Ovary (tissue), 9 donors: ENCODE data around the gene PITPNC1. TPM values are rescaled to one million over a fixed set of nuclear protein-coding genes. Genes with fewer than 3 reads are reported as not detected.
"Not testable (repeated sequence)": the region's sequence is repeated elsewhere in the genome, so short reads cannot be mapped to it uniquely, and the experiment has no call there.

Experiments
- DNase-seq, 5 donors: peaks; one replicate each; pipeline ENCODE4 v3.0.0-alpha.2; 2019 to 2020
- H3K27ac ChIP-seq, 2 donors: fragments of 200-600 bp; one replicate each; pipeline versions ENCODE4 v1.5.1 to v1.8.0; 2019 to 2022
- H3K27me3 ChIP-seq: fragments of 200-600 bp; one replicate; pipeline ENCODE4 v1.8.0; 2022
- H3K36me3 ChIP-seq: fragments of 200-600 bp; sonication (generic); one replicate; pipeline ENCODE4 v1.5.1; 2019
- H3K4me1 ChIP-seq: one replicate; pipeline ENCODE4 v1.8.1; 2013; ENCODE audit warnings: mild to moderate bottlenecking, moderate library complexity; ENCODE audit not compliant: insufficient read depth
- H3K4me3 ChIP-seq: fragments of 200-600 bp; sonication (generic); one replicate; pipeline ENCODE4 v1.5.1; 2017
- H3K9me3 ChIP-seq, 2 donors: fragments of 200-600 bp in 1 of 2; sonication (generic) in 1 of 2; one replicate each; pipeline versions ENCODE4 v1.5.1 to v1.8.1; 2013 to 2019; ENCODE audit warnings: mild to moderate bottlenecking in 1 of 2, moderate library complexity in 1 of 2
- EP300 ChIP-seq: sonication (generic); formaldehyde crosslinking; IDR thresholded peaks from one replicate; pipeline ENCODE4 v1.6.1; 2017; ENCODE audit warnings: antibody characterized with exemption
- POLR2A ChIP-seq: fragments of 450-650 bp; IDR thresholded peaks from one replicate; pipeline ENCODE4 v1.6.1; 2017; ENCODE audit warnings: antibody characterized with exemption, mild to moderate bottlenecking, moderate library complexity
- WGBS, 3 donors: extraction: QIAGEN DNeasy Blood & Tissue Kit in 1 of 3; methylation state at CpG; one replicate each; pipeline versions ENCODE4 v1.1.5 to v1.1.7; 2013 to 2017; 5-methylcytosine and 5-hydroxymethylcytosine counted together
- intact Hi-C, 4 donors: fragments of 100-400 bp; cut with DNase I; formaldehyde crosslinking; loops; one replicate each; pipeline versions ENCODE4 v1.11.0 to v1.15.1; 2022 to 2023
- polyA plus RNA-seq, 2 donors: library from polyadenylated mRNA; stranded (reverse); fragments of 200-250 nt in 1 of 2; fragments of 350-450 nt in 1 of 2; fragmentation: Illumina TruSeq in 1 of 2; extraction: RNeasy Lipid Tissue Mini Kit (QIAGEN cat#74804) in 1 of 2; gene quantifications; one replicate each; pipeline ENCODE4 v1.2.3, GENCODE V29; 2013 to 2014
- total RNA-seq, 7 donors: library from RNA; depleted of rRNA in 2 of 7; stranded (reverse); fragments of >200 nt in 2 of 7; fragmentation: NEBNext Ultra II Directional in 3 of 7; extraction: Animal tissue kit (Norgen Biotek cat#: 25700) in 3 of 7; gene quantifications; one replicate each; pipeline versions ENCODE4 v1.1.0 to v1.2.4, GENCODE V29; 2016 to 2023
- TF ChIP-seq, protein P1 (sequence below), 3 donors: fragments of 450-650 bp in 2 of 3; fragments of 200-600 bp in 1 of 3; IDR thresholded peaks; one replicate each; pipeline versions ENCODE4 v1.5.1 to v1.8.0; 2016 to 2022; ENCODE audit warnings: antibody characterized with exemption in 3 of 3, mild to moderate bottlenecking in 1 of 3
- donor health status: DM: no; HTN: no; CAD: no; lungs with moderate emphysema.
- donor health status: DM: no; HTN: no; CAD: no.
- donor health status: Bipolar disorder and iron deficiency.
- donor health status: DM: yes; HTN: yes; CAD: no.
- donor health status: DM: no; HTN: no; CAD: no.
- donor health status: DM: yes; HTN: yes; CAD: no.

Gene PITPNC1
- total and polyA plus RNA-seq, 9 donors = 14.9 to 40.9 (median 23.8) TPM

DNA sequence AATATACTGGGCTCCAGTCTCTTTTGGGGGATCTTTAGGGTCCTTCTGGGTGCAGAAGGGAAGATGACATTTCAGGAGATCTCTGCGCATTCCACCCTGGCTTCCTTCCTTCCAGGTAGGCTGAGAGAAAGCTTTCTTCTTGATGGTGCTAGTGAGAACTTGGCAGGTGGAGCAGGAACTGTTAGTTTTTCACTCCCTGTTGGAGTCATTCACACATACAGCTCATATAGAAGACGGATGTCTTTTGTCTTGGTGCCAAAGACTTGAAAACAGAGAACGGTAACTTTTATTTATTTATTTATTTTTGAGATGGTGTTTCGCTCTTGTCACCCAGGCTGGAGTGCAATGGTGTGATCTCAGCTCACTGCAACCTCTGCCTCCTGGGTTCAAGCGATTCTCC, 43.9 kb downstream of the PITPNC1 start:
- WGBS, 3 donors = 80 to 87% (median 87%) methylated on average over 5 of the region's 5 CpGs
- DNase-seq = no peak
- H3K27me3 ChIP-seq = no peaks in the 10 kb centered on the region
- intact Hi-C loops = no loop called here
- TF ChIP-seq POLR2A = no peak
- TF ChIP-seq, protein P1, sequence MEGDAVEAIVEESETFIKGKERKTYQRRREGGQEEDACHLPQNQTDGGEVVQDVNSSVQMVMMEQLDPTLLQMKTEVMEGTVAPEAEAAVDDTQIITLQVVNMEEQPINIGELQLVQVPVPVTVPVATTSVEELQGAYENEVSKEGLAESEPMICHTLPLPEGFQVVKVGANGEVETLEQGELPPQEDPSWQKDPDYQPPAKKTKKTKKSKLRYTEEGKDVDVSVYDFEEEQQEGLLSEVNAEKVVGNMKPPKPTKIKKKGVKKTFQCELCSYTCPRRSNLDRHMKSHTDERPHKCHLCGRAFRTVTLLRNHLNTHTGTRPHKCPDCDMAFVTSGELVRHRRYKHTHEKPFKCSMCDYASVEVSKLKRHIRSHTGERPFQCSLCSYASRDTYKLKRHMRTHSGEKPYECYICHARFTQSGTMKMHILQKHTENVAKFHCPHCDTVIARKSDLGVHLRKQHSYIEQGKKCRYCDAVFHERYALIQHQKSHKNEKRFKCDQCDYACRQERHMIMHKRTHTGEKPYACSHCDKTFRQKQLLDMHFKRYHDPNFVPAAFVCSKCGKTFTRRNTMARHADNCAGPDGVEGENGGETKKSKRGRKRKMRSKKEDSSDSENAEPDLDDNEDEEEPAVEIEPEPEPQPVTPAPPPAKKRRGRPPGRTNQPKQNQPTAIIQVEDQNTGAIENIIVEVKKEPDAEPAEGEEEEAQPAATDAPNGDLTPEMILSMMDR (IDR thresholded peaks at IDR 0.05) = no peak
- TF ChIP-seq EP300 = no peak
- no peaks in the 10 kb centered on the region for H3K36me3 ChIP-seq
- no peaks in the 10 kb centered on the region for H3K9me3 ChIP-seq
- H3K4me3 ChIP-seq = no peak overlapping the region
- H3K27ac ChIP-seq = no peak overlapping the region
- no peaks in the 10 kb centered on the region for H3K4me1 ChIP-seq

DNA sequence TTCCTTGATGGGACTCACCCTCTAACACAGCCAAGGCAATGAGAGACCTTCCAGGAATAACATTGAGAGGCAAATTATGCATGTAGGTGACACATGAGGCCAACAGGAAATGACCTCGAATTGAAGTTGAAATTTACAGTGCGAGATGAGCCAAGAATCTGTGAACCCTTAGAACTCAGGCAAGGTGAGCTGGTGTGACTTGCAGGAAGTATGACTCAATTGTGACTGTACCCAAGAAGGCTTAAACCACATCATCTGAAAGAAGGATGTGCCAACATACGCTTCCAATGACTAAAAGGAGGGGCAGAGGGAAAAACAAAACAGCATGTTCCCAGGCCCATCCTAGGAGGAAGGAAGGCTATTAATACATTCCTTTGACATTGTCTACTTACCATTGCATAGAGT, 44.8 kb downstream of the PITPNC1 start:
- no peak for DNase-seq

DNA sequence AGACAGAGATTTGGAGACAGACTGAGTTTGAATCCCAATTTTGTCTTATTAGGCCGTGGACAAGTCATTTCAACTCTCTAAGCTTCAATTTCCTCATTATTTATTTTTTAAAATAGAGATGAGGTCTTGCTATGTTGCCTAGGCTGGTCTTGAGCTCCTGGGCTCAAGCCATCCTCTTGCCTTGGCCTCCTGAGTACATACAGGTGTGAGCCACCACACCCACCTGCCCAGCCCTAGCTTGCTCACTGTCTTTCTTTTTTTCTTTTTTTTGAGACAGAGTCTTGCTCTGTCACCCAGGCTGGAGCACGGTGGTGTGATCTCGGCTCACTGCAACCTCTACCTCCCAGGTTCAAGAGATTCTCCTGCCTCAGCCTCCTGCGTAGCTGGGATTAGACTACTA, 45.2 kb downstream of the PITPNC1 start:
- H3K27me3 ChIP-seq, H3K4me3 ChIP-seq, intact Hi-C loops, H3K36me3 ChIP-seq, DNase-seq, H3K4me1 ChIP-seq, H3K27ac ChIP-seq, H3K9me3 ChIP-seq: not testable (repeated sequence)
- 94 to 97% (median 95%) methylated on average over 4 of the region's 4 CpGs for WGBS, 3 donors

More for the DNA sequence above, 44.8 kb downstream of the PITPNC1 start:
- Histone ChIP-seq H3K27ac (no peak overlapping the region), H3K4me3 (no peak overlapping the region), H3K36me3 (no peaks in the 10 kb centered on the region), H3K4me1 (no peaks in the 10 kb centered on the region), H3K9me3 (no peaks in the 10 kb centered on the region), H3K27me3 (no peaks in the 10 kb centered on the region)
- intact Hi-C loops = no loop called here
- no peak for TF ChIP-seq POLR2A
- no peak for TF ChIP-seq EP300
- TF ChIP-seq, protein P1 (IDR thresholded peaks at IDR 0.05) = no peak
- WGBS, 3 donors = 76 to 87% (median 78%) methylated on average over 3 of the region's 3 CpGs

DNA sequence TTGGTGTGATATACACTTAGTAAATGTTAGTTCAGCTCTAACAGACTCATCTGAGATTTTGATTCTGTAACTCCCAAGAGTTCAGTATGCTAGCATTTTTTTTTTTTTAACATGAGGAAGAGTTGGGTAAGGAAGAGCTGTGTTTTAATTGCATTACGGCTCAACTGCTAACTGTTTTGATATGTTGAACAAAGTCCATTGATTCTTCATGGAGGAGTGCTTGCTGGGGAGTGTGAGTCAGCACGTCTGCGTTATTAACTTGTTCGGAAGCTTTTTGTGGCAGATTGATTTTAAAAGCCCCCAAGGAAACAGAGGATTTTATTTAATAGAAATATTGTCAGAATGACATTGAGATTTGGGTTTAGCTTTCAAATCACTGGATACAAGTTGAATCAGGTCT, 45.8 kb downstream of the PITPNC1 start:
- Histone ChIP-seq H3K27ac (no peak overlapping the region), H3K36me3 (no peaks in the 10 kb centered on the region), H3K4me3 (no peak overlapping the region), H3K4me1 (no peaks in the 10 kb centered on the region), H3K27me3 (no peaks in the 10 kb centered on the region), H3K9me3 (no peaks in the 10 kb centered on the region)
- WGBS, 3 donors = 77 to 86% (median 84%) methylated on average over 4 of the region's 4 CpGs
- DNase-seq = no peak
- TF ChIP-seq EP300 (no peak), POLR2A (no peak)
- TF ChIP-seq, protein P1 (IDR thresholded peaks at IDR 0.05) = no peak
- intact Hi-C loops = no loop called here

DNA sequence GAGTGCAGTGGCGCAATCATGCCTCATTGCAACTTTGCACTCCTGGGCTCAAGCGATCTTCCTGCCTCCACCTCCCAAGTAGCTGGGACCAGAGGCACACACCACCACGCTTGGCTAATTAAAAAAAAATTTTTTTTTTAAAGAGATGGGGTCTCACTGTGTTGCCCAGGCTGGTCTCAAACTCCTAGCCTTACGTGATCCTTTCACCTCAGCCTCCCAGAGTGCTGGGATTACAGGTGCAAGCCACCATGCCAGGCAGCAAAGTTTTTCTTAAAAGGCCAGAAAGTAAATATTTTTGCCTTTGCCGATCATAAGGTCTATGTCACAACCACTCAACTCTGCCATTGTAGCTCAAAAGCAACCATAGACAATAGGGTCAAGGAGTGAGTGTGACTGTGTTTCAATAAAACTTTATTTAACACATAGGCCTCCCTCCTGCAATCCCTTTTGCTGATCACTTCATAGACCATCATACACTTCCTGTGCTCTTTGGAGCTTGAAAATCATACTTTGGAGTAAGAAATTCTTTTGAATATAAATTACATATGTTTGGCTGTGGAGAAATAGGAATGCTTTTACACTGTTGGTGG, 48.6 kb downstream of the PITPNC1 start:
- Histone ChIP-seq H3K27ac (no peak overlapping the region), H3K4me1 (peaks cover 4% of the 10 kb centered on the region), H3K9me3 (no peaks in the 10 kb centered on the region), H3K4me3 (no peak overlapping the region), H3K36me3 (no peaks in the 10 kb centered on the region), H3K27me3 (no peaks in the 10 kb centered on the region)
- TF ChIP-seq POLR2A (no peak), EP300 (no peak)
- TF ChIP-seq, protein P1 (IDR thresholded peaks at IDR 0.05) = no peak
- intact Hi-C loops = no loop called here
- no peak for DNase-seq
- 97 to 100% (median 98%) methylated on average over 5 of the region's 5 CpGs for WGBS, 3 donors
